Loucy (cell line): Measurements from ENCODE around the gene RGS19.

Source experiments
- EZH2phosphoT487 ChIP-seq: fragments of 200-600 bp; IDR thresholded peaks from 2 replicates; pipeline ENCODE4 v1.6.1; 2018; ENCODE audit warnings: antibody characterized with exemption, mild to moderate bottlenecking, moderate library complexity, borderline replicate concordance
- TF ChIP-seq, protein P1 (sequence below): fragments of 200-600 bp; sonication (generic); conservative IDR thresholded peaks from 2 replicates; pipeline ENCODE4 v1.5.1; 2014; ENCODE audit warnings: mild to moderate bottlenecking, antibody characterized with exemption, low read length

DNA sequence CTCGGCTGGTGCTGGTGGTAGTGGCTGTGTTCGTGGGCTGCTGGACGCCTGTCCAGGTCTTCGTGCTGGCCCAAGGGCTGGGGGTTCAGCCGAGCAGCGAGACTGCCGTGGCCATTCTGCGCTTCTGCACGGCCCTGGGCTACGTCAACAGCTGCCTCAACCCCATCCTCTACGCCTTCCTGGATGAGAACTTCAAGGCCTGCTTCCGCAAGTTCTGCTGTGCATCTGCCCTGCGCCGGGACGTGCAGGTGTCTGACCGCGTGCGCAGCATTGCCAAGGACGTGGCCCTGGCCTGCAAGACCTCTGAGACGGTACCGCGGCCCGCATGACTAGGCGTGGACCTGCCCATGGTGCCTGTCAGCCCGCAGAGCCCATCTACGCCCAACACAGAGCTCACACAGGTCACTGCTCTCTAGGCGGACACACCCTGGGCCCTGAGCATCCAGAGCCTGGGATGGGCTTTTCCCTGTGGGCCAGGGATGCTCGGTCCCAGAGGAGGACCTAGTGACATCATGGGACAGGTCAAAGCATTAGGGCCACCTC lies 19.2 kb upstream of the RGS19 start:
- TF ChIP-seq, protein P1, sequence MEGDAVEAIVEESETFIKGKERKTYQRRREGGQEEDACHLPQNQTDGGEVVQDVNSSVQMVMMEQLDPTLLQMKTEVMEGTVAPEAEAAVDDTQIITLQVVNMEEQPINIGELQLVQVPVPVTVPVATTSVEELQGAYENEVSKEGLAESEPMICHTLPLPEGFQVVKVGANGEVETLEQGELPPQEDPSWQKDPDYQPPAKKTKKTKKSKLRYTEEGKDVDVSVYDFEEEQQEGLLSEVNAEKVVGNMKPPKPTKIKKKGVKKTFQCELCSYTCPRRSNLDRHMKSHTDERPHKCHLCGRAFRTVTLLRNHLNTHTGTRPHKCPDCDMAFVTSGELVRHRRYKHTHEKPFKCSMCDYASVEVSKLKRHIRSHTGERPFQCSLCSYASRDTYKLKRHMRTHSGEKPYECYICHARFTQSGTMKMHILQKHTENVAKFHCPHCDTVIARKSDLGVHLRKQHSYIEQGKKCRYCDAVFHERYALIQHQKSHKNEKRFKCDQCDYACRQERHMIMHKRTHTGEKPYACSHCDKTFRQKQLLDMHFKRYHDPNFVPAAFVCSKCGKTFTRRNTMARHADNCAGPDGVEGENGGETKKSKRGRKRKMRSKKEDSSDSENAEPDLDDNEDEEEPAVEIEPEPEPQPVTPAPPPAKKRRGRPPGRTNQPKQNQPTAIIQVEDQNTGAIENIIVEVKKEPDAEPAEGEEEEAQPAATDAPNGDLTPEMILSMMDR = no peak
- TF ChIP-seq EZH2phosphoT487 = no peak
